ENCODE data around the gene TANGO2.
A peak's percentile ranks its signal among the peaks of the same experiment; 100 is the strongest.

The TANGO2 gene

GRCh38 chr22:19988331-19988808 lies 32.5 kb upstream of the TANGO2 start:
- H3K4me3 Mint-ChIP-seq: peak overlapping the region; percentile 63

DNA sequence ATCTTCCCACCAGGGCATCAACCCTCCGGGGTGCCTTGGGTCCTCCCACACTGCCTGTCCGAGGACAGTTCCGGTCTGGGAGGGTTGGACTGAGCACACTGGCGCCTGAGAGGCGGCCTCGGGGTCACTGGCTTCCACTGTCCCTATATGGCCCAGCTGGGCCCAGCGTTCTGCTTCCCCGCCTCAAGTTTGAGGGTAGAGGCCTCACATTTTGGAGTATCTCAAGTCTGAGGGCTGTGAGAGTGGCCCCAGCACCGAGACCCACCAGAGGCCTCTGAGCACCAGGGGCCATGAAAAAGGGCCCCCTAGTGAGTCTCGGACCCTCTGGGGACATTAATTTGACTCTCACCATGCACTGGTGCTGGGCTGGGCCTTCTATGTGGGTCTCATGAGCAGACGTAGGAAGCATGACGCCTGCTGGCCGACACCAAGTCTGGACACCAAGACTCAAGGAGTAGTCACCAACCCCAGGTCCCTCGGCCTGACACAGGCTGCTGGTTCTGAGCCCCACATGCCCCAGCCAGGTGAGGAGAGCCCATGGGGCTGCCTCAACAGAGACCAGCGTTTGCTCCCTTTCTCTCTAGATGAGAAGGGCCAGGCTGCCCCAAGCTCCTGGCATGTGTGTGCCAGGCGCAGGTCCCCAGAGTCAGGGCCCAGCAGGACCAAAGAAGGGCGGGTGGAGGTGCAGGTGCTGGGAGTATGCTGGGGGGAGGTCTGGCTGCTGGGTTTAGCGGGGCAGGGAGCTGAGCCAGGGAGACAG lies 31.8 kb upstream of the TANGO2 start:
- H3K27me3 Mint-ChIP-seq: peaks cover 8% of the 10 kb centered on the region
- ATAC-seq (ENCODE audit: low read depth) (no peak), DNase-seq (ENCODE audit: low spot score in 2 of 2) (no peak)
- H3K9me3 Mint-ChIP-seq: no peaks in the 10 kb centered on the region
- no peak overlapping the region for H3K27ac Mint-ChIP-seq
- no peaks in the 10 kb centered on the region for H3K36me3 Mint-ChIP-seq
- H3K4me1 Mint-ChIP-seq: peaks cover 7% of the 10 kb centered on the region
- no peak overlapping the region for H3K4me3 Mint-ChIP-seq

More at GRCh38 chr22:19988331-19988808, 32.5 kb upstream of the TANGO2 start:
- peaks cover 2% of the 10 kb centered on the region for H3K4me1 Mint-ChIP-seq
- H3K27me3 Mint-ChIP-seq: peaks cover 2% of the 10 kb centered on the region
- H3K9me3 Mint-ChIP-seq: no peaks in the 10 kb centered on the region
- no peaks in the 10 kb centered on the region for H3K36me3 Mint-ChIP-seq
- H3K27ac Mint-ChIP-seq: no peak overlapping the region
- ATAC-seq (ENCODE audit: low read depth) (no peak), DNase-seq (ENCODE audit: low spot score in 2 of 2) (no peak)

DNA sequence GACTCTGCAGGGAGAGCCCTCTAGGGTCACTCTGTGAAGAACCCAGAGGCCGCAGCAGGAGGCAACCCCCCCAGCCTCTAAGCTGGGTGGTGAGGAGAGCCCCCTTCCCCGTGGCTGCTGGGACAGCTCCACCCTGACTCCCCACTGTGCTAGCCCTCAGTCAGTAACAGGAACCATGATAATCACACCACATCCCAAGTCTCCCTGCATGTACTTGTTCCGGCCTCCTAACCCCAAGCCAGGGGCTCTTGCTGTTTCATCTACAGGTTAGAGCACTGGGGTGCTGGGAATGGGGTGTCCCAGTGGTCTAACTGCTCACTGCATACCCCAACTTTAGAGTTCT lies 31.2 kb upstream of the TANGO2 start:
- Mint-ChIP-seq H3K27me3 (peaks cover 11% of the 10 kb centered on the region), H3K36me3 (peaks cover under 1% of the 10 kb centered on the region), H3K4me3 (no peak overlapping the region), H3K4me1 (peaks cover 9% of the 10 kb centered on the region), H3K27ac (no peak overlapping the region), H3K9me3 (no peaks in the 10 kb centered on the region)
- DNase-seq (ENCODE audit: low spot score in 2 of 2) (no peak), ATAC-seq (ENCODE audit: low read depth) (no peak)

DNA sequence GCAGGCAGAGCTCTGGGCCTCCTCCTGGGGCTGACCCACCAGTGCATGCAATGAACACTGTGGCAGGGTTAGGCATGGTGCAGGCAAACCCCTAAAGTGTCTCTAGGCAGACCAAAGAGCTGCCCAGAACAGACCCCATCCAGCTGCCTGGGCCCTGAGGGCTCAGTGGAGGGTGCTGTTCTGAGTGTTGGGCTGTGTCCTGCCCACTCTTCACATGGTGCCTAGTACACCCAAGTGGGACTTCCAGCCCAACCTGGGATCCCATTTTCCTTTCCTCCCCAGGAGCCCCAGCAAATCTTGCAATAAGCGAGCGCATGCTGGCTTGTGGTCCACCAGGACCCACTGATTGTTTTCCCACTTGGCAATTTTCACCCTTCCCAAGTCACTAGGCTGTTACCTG lies 30.7 kb upstream of the TANGO2 start:
- H3K36me3 Mint-ChIP-seq: peaks cover 3% of the 10 kb centered on the region
- no peak overlapping the region for H3K4me3 Mint-ChIP-seq
- no peaks in the 10 kb centered on the region for H3K9me3 Mint-ChIP-seq
- no peak for ATAC-seq (ENCODE audit: low read depth)
- H3K4me1 Mint-ChIP-seq: peaks cover 14% of the 10 kb centered on the region
- DNase-seq (ENCODE audit: low spot score in 2 of 2): no peak
- no peak overlapping the region for H3K27ac Mint-ChIP-seq
- H3K27me3 Mint-ChIP-seq: peaks cover 14% of the 10 kb centered on the region

DNA sequence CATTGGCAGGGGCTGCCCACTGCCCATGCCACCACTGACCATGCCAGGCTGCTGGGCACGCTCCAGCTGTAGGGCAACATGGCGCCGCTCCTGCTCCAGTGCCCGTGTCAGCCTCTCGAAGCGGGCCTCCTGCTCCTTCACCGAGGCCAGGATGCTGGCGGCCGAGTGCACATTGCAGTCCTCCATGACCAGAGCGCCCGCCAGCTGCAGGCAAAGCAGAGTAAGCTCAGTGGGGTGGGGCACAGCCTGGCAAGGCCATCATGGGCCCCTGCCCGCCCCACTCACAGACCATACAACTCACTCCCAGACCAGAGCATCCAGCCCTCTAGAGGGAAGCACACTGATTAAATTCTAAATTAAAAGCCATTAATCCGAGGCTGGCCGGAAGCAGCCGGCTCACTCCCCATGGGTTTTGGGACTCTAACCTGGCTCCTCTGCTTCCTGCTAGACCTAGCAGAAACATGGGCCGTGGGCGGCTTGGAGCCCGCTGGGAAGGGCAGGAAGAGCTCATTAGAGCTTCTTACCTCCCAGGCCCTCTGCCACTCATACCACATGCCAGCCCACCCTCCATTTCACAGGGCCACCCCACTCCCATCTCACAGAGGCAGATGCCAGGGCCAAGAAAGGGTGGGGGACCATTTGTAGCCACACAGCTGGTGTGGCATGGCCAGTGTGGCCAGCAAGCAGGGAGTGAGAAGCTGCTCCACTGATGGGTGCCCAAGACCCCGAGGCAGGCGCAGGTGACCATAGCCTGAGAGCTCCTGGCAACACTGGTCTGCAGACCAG lies 30.1 kb upstream of the TANGO2 start:
- H3K4me1 Mint-ChIP-seq: peaks cover 14% of the 10 kb centered on the region
- no peak overlapping the region for H3K4me3 Mint-ChIP-seq
- peaks cover 14% of the 10 kb centered on the region for H3K27me3 Mint-ChIP-seq
- H3K9me3 Mint-ChIP-seq: no peaks in the 10 kb centered on the region
- ATAC-seq (ENCODE audit: low read depth): no peak
- DNase-seq (ENCODE audit: low spot score in 2 of 2): no peak
- peaks cover 3% of the 10 kb centered on the region for H3K36me3 Mint-ChIP-seq
- no peak overlapping the region for H3K27ac Mint-ChIP-seq

GRCh38 chr22:19991395-19991644 lies 29.6 kb upstream of the TANGO2 start:
- H3K36me3 Mint-ChIP-seq: peaks cover 3% of the 10 kb centered on the region
- peaks cover 14% of the 10 kb centered on the region for H3K27me3 Mint-ChIP-seq
- no peak overlapping the region for H3K4me3 Mint-ChIP-seq
- no peaks in the 10 kb centered on the region for H3K9me3 Mint-ChIP-seq
- ATAC-seq (ENCODE audit: low read depth): no peak
- no peak for DNase-seq (ENCODE audit: low spot score in 2 of 2)
- peaks cover 13% of the 10 kb centered on the region for H3K4me1 Mint-ChIP-seq
- no peak overlapping the region for H3K27ac Mint-ChIP-seq

DNA sequence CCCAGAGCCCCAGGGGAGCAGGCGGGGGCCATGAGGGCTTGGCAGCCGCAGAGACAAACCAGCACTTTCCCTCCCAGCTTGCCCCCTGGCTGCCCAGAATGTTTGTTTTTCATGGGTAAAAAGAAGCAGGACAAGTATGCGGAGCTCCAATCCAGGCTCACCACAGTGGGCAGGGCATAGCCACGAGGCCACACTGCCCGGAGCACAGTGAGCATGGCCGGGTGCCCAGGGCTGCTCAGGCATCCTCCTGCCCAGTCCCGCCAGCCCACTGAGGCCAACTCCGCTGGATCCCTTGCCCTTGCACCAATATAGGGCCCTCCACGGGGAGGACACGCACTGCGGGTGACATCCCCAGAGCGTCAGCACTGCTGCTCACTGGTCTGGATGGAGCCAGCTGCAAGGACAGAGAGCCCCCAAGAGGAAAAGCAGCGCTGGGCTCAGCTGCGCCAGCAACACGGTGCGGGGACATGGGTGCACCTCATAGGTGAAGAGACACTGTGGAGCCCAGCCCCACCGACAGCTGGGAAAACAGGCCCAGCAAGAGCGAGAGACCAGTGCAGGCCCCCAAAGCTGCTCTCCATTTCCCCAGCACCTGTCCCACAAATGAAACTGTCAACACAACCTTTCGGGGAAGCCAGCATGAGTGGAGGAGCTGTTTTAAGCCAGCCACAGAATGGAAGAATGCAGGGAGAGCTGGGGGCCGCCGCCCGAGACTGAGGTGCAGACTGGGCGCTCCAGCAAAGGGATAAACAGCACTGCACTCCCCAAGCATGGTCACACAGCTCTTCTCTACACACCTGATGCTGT lies 29.1 kb upstream of the TANGO2 start:
- H3K27ac Mint-ChIP-seq: no peak overlapping the region
- peaks cover 14% of the 10 kb centered on the region for H3K27me3 Mint-ChIP-seq
- peaks cover 3% of the 10 kb centered on the region for H3K36me3 Mint-ChIP-seq
- no peak overlapping the region for H3K4me3 Mint-ChIP-seq
- H3K4me1 Mint-ChIP-seq: peaks cover 12% of the 10 kb centered on the region
- H3K9me3 Mint-ChIP-seq: no peaks in the 10 kb centered on the region
- DNase-seq (ENCODE audit: low spot score in 2 of 2) (no peak), ATAC-seq (ENCODE audit: low read depth) (no peak)

DNA sequence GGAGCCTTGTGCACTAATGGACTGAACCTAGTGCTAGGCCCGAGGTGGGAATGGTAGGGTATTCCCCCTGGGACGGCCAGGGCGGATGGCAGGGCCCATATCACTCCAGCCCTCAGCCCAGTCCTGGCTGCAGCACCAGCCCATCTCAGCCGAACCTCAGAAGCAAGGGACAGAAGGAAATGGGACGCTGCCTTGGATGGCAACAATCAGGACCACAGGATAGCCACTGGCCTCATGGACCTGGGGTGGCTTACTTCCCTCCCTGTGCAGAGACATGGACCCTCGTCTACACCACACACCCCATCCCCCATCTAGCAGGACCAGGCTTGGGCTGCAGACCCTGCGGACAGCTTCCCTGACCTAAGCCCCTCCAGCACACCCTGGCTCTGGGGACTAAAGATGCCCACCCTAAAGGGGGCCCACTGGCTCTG lies 28.4 kb upstream of the TANGO2 start:
- peaks cover 12% of the 10 kb centered on the region for H3K4me1 Mint-ChIP-seq
- H3K4me3 Mint-ChIP-seq: no peak overlapping the region
- no peaks in the 10 kb centered on the region for H3K9me3 Mint-ChIP-seq
- H3K27ac Mint-ChIP-seq: no peak overlapping the region
- H3K27me3 Mint-ChIP-seq: peaks cover 14% of the 10 kb centered on the region
- ATAC-seq (ENCODE audit: low read depth): no peak
- H3K36me3 Mint-ChIP-seq: peaks cover 3% of the 10 kb centered on the region
- no peak for DNase-seq (ENCODE audit: low spot score in 2 of 2)

DNA sequence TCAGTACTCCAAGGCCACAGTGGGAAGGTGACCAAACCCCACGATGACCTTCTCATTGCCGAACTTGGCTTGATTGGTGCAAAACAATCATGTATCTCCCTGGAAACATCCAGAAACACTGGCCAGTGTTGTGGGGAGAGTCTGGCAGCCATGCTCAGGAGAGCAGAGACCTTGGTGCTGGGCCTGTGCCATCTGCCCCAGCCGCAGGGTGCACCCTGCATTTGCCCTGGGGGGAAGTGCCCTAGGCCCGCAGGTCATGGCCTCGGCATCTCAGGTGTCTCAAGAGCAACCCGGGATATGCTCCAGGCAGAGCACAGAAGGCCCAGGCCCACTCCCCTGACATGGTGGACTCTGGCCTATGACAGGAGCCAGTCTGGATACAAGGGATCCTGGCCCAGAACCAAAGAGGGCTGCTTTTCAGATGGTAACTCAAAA lies 28.0 kb upstream of the TANGO2 start:
- H3K4me3 Mint-ChIP-seq: no peak overlapping the region
- DNase-seq (ENCODE audit: low spot score in 2 of 2) (no peak), ATAC-seq (ENCODE audit: low read depth) (no peak)
- peaks cover 3% of the 10 kb centered on the region for H3K36me3 Mint-ChIP-seq
- peaks cover 14% of the 10 kb centered on the region for H3K27me3 Mint-ChIP-seq
- peaks cover 12% of the 10 kb centered on the region for H3K4me1 Mint-ChIP-seq
- H3K9me3 Mint-ChIP-seq: no peaks in the 10 kb centered on the region
- no peak overlapping the region for H3K27ac Mint-ChIP-seq

- Mint-ChIP-seq H3K4me3 (no peak overlapping the region), H3K4me1 (peaks cover 12% of the 10 kb centered on the region), H3K9me3 (no peaks in the 10 kb centered on the region), H3K27ac (no peak overlapping the region), H3K27me3 (peaks cover 14% of the 10 kb centered on the region), H3K36me3 (peaks cover 3% of the 10 kb centered on the region)
- ATAC-seq (ENCODE audit: low read depth): no peak
- no peak for DNase-seq (ENCODE audit: low spot score in 2 of 2)
Observed at GRCh38 chr22:19993926-19994325, 27.0 kb upstream of the TANGO2 start.

DNA sequence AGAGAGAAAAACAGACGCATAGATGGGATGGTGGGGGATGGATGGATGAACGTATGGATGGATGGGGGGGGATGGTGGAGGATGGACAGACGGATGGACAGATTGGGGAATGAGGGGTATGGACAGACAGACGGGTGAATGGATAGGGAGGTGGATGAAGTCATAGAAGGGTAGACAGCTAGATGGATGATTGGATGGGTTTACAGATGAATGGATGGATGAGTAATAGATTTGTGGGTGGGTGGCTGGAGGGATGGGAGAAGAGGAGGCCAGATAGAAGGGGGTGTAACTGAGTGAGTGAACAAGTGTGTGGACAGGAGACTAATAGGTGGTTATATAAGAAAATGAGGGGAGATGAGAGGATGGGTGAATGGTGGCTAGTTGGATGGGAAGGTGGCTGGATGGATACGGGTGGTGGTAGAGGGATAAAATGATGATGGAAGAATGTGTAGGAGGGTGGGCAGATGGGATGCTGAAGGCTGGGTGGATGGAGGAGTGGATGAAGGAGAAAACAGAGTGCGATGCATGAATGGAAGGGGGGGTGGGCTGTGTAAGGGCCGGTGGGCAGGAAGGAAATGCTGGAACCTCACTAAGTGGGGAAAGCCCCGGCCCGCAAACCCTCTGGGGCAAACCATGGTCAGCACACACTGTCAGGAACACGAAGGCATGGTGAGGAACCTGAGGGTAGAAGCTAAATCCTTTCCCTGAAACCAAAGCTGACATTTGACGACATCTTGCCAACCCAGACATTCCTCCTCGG lies 25.9 kb upstream of the TANGO2 start:
- Mint-ChIP-seq H3K27ac (no peak overlapping the region), H3K4me1 (peaks cover 12% of the 10 kb centered on the region), H3K9me3 (no peaks in the 10 kb centered on the region), H3K4me3 (no peak overlapping the region), H3K27me3 (peaks cover 14% of the 10 kb centered on the region), H3K36me3 (peaks cover 3% of the 10 kb centered on the region)
- ATAC-seq (ENCODE audit: low read depth): no peak
- no peak for DNase-seq (ENCODE audit: low spot score in 2 of 2)

DNA sequence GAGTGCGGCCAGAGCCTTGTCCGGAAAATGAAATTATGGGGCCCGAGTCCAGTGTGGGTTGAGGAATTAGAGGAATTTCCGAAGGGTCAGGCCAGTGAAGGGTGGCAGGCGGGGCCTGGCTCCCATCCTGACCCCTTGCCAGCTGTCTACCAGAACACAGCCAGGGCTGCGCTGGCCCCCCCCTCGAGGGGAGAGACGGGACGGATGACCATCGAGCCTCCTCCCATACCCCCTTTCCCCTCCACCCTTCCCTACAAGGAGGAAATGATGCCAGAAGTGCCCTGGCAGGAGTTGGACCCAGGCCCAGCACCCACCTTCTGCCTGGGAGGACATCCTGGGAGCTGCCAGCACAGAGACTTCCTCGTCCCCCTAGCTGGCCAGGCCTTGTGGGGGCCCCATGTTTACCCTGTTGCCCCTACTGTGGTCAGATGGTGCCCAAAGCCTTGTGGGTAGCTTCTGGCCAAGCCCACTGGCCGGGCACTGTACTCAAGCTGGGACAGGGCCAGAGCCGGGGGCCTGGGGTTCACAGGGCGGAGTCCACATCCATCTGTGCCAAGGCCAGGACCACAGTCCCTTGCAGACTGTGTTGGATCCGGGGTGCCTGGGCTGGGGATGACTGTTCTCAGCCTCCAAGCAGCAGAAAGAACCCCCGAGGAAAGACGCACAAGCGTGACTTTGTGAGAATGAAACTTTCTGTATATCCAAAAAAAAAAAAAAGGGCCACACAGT lies 25.1 kb upstream of the TANGO2 start:
- H3K4me1 Mint-ChIP-seq: peaks cover 12% of the 10 kb centered on the region
- no peaks in the 10 kb centered on the region for H3K9me3 Mint-ChIP-seq
- H3K27ac Mint-ChIP-seq: no peak overlapping the region
- ATAC-seq (ENCODE audit: low read depth) (no peak), DNase-seq (ENCODE audit: low spot score in 2 of 2) (no peak)
- peaks cover 14% of the 10 kb centered on the region for H3K27me3 Mint-ChIP-seq
- H3K4me3 Mint-ChIP-seq: no peak overlapping the region
- H3K36me3 Mint-ChIP-seq: peaks cover 3% of the 10 kb centered on the region

GRCh38 chr22:19996694-19997384 lies 24.1 kb upstream of the TANGO2 start:
- DNase-seq (ENCODE audit: low spot score in 2 of 2) (no peak), ATAC-seq (ENCODE audit: low read depth) (no peak)
- Mint-ChIP-seq H3K27ac (no peak overlapping the region), H3K4me1 (peaks cover 12% of the 10 kb centered on the region), H3K9me3 (no peaks in the 10 kb centered on the region), H3K27me3 (peaks cover 14% of the 10 kb centered on the region), H3K4me3 (no peak overlapping the region), H3K36me3 (peaks cover 3% of the 10 kb centered on the region)
